Activated naive CD8-positive, alpha-beta T cell treated with anti-CD3 and anti-CD28 coated beads, Interleukin-2, amount 50 U/mL, for 24 hours (primary cell): ENCODE data around the gene CDCA8.

ENCODE experiments used
- ATAC-seq: fragments of 150-1000 bp; cut with Tn5 transposase; one replicate; pipeline ENCODE4 v1.10.0; 2021
- DNase-seq: peaks from one replicate; pipeline ENCODE4 v3.0.0; 2021
- H3K27ac Mint-ChIP-seq: one replicate; pipeline ENCODE4 v1.8.0; 2021; ENCODE audit warnings: mild to moderate bottlenecking, mixed read lengths
- H3K27me3 Mint-ChIP-seq: one replicate; pipeline ENCODE4 v1.8.0; 2021; ENCODE audit warnings: mixed read lengths
- H3K36me3 Mint-ChIP-seq: one replicate; pipeline ENCODE4 v1.8.0; 2021; ENCODE audit warnings: low read depth, mixed read lengths
- H3K4me1 Mint-ChIP-seq: one replicate; pipeline ENCODE4 v1.8.0; 2021; ENCODE audit warnings: mixed read lengths
- H3K4me3 Mint-ChIP-seq: one replicate; pipeline ENCODE4 v1.8.0; 2021; ENCODE audit warnings: mild to moderate bottlenecking, moderate library complexity, mixed read lengths
- H3K9me3 Mint-ChIP-seq: one replicate; pipeline ENCODE4 v1.8.0; 2021; ENCODE audit warnings: mixed read lengths

CDCA8 gene

GRCh38 chr1:37718181-37718900 lies 26.0 kb downstream of the CDCA8 start:
- H3K4me1 Mint-ChIP-seq: no peaks in the 10 kb centered on the region
- ATAC-seq (no peak), DNase-seq (no peak)
- H3K9me3 Mint-ChIP-seq: no peaks in the 10 kb centered on the region
- peaks cover 2% of the 10 kb centered on the region for H3K27me3 Mint-ChIP-seq
- no peaks in the 10 kb centered on the region for H3K36me3 Mint-ChIP-seq
- H3K27ac Mint-ChIP-seq: no peak overlapping the region
- no peak overlapping the region for H3K4me3 Mint-ChIP-seq

- no peak for ATAC-seq
- Mint-ChIP-seq H3K36me3 (no peaks in the 10 kb centered on the region), H3K27ac (no peak overlapping the region), H3K27me3 (peaks cover 2% of the 10 kb centered on the region), H3K4me1 (no peaks in the 10 kb centered on the region), H3K9me3 (no peaks in the 10 kb centered on the region), H3K4me3 (no peak overlapping the region)
- no peak for DNase-seq
Measured at GRCh38 chr1:37718901-37719571, 26.7 kb downstream of the CDCA8 start.

GRCh38 chr1:37719572-37720195 lies 27.4 kb downstream of the CDCA8 start:
- Mint-ChIP-seq H3K4me3 (no peak overlapping the region), H3K4me1 (no peaks in the 10 kb centered on the region), H3K27ac (no peak overlapping the region), H3K36me3 (no peaks in the 10 kb centered on the region), H3K27me3 (peaks cover 5% of the 10 kb centered on the region), H3K9me3 (no peaks in the 10 kb centered on the region)
- ATAC-seq: no peak
- no peak for DNase-seq

- Mint-ChIP-seq H3K27ac (no peak overlapping the region), H3K4me3 (no peak overlapping the region)
- no peak for DNase-seq
Measured at GRCh38 chr1:37720231-37721130, 28.2 kb downstream of the CDCA8 start.

GRCh38 chr1:37721565-37721964 lies 29.2 kb downstream of the CDCA8 start:
- H3K4me1 Mint-ChIP-seq: no peaks in the 10 kb centered on the region
- no peak for DNase-seq

More at GRCh38 chr1:37720231-37721130, 28.2 kb downstream of the CDCA8 start:
- ATAC-seq: no peak
- Mint-ChIP-seq H3K36me3 (no peaks in the 10 kb centered on the region), H3K27me3 (peaks cover 10% of the 10 kb centered on the region), H3K4me1 (no peaks in the 10 kb centered on the region), H3K9me3 (no peaks in the 10 kb centered on the region)

GRCh38 chr1:37722181-37723071 lies 30.1 kb downstream of the CDCA8 start:
- no peak for DNase-seq
- no peaks in the 10 kb centered on the region for H3K36me3 Mint-ChIP-seq
- no peak overlapping the region for H3K4me3 Mint-ChIP-seq
- no peak overlapping the region for H3K27ac Mint-ChIP-seq
- ATAC-seq: no peak
- H3K4me1 Mint-ChIP-seq: no peaks in the 10 kb centered on the region
- H3K27me3 Mint-ChIP-seq: peaks cover 13% of the 10 kb centered on the region
- H3K9me3 Mint-ChIP-seq: no peaks in the 10 kb centered on the region

More at GRCh38 chr1:37721565-37721964, 29.2 kb downstream of the CDCA8 start:
- peaks cover 14% of the 10 kb centered on the region for H3K27me3 Mint-ChIP-seq
- H3K9me3 Mint-ChIP-seq: no peaks in the 10 kb centered on the region
- no peak overlapping the region for H3K27ac Mint-ChIP-seq
- no peaks in the 10 kb centered on the region for H3K36me3 Mint-ChIP-seq
- no peak overlapping the region for H3K4me3 Mint-ChIP-seq
- no peak for ATAC-seq

- H3K4me1 Mint-ChIP-seq: no peaks in the 10 kb centered on the region
- H3K9me3 Mint-ChIP-seq: no peaks in the 10 kb centered on the region
- peaks cover 16% of the 10 kb centered on the region for H3K27me3 Mint-ChIP-seq
Measured at GRCh38 chr1:37723072-37723389, 30.7 kb downstream of the CDCA8 start.

GRCh38 chr1:37723390-37724078 lies 31.2 kb downstream of the CDCA8 start:
- no peak for ATAC-seq
- Mint-ChIP-seq H3K9me3 (no peaks in the 10 kb centered on the region), H3K36me3 (no peaks in the 10 kb centered on the region), H3K27me3 (peaks cover 16% of the 10 kb centered on the region), H3K4me1 (no peaks in the 10 kb centered on the region), H3K4me3 (no peak overlapping the region), H3K27ac (no peak overlapping the region)
- DNase-seq: no peak

More at GRCh38 chr1:37723072-37723389, 30.7 kb downstream of the CDCA8 start:
- no peak overlapping the region for H3K27ac Mint-ChIP-seq
- H3K4me3 Mint-ChIP-seq: no peak overlapping the region
- no peak for DNase-seq
- no peak for ATAC-seq
- H3K36me3 Mint-ChIP-seq: no peaks in the 10 kb centered on the region

GRCh38 chr1:37724575-37724974 lies 32.3 kb downstream of the CDCA8 start:
- no peaks in the 10 kb centered on the region for H3K4me1 Mint-ChIP-seq
- ATAC-seq (no peak), DNase-seq (no peak)
- H3K9me3 Mint-ChIP-seq: no peaks in the 10 kb centered on the region
- peaks cover 16% of the 10 kb centered on the region for H3K27me3 Mint-ChIP-seq
- no peaks in the 10 kb centered on the region for H3K36me3 Mint-ChIP-seq
- H3K4me3 Mint-ChIP-seq: no peak overlapping the region
- no peak overlapping the region for H3K27ac Mint-ChIP-seq

GRCh38 chr1:37725851-37726613 lies 33.7 kb downstream of the CDCA8 start:
- ATAC-seq: no peak
- no peak for DNase-seq
- peaks cover 22% of the 10 kb centered on the region for H3K27me3 Mint-ChIP-seq
- H3K27ac Mint-ChIP-seq: no peak overlapping the region
- H3K36me3 Mint-ChIP-seq: no peaks in the 10 kb centered on the region
- H3K4me1 Mint-ChIP-seq: no peaks in the 10 kb centered on the region
- no peak overlapping the region for H3K4me3 Mint-ChIP-seq
- H3K9me3 Mint-ChIP-seq: no peaks in the 10 kb centered on the region

- Mint-ChIP-seq H3K36me3 (no peaks in the 10 kb centered on the region), H3K27ac (no peak overlapping the region), H3K4me1 (no peaks in the 10 kb centered on the region), H3K27me3 (peaks cover 26% of the 10 kb centered on the region), H3K4me3 (no peak overlapping the region), H3K9me3 (no peaks in the 10 kb centered on the region)
- no peak for ATAC-seq
- no peak for DNase-seq
Measured at GRCh38 chr1:37726751-37727585, 34.7 kb downstream of the CDCA8 start.

GRCh38 chr1:37728416-37728815 lies 36.1 kb downstream of the CDCA8 start:
- ATAC-seq (no peak), DNase-seq (no peak)
- Mint-ChIP-seq H3K4me3 (no peak overlapping the region), H3K4me1 (no peaks in the 10 kb centered on the region), H3K27me3 (peaks cover 36% of the 10 kb centered on the region), H3K9me3 (no peaks in the 10 kb centered on the region), H3K36me3 (no peaks in the 10 kb centered on the region), H3K27ac (no peak overlapping the region)
